ENCODE results near the gene CFAP157. TPM values are rescaled to one million over a fixed set of nuclear protein-coding genes. Genes with fewer than 3 reads are reported as not detected.

The CFAP157 gene
- total and polyA plus RNA-seq, 2 donors (not counting 3 experiments of a cell fraction or from before 2014, with no cell fraction given): 0.03 TPM; not detected in 1

DNA sequence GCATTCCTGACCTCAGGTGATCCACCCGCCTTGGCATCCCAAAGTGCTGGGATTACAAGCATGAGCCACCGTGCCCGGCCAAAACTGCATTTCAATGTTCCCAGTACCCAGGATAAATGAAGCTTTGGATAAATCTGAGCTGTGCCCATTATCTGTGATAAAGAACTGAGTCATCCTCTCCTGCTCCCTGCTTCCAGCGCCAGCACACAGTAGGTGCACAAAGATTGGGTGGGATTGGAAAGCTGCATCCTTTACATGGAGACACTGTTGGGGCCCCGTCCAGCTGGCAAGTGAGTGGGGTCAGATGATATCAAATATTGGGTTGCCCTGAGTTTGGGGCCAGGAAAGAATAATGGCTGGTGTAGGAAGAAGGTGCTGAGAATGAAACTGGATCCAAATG lies 54.3 kb downstream of the CFAP157 start:
- Histone ChIP-seq H3K9ac (replicated peaks; ENCODE audit: extremely low read depth, insufficient read depth, low read length) (peak overlapping the region; percentile 70), H2AFZ (ENCODE audit: low read depth, low read length) (no peak overlapping the region), H3K79me2 (ENCODE audit: control insufficient read depth, insufficient read depth, low read length) (peaks cover 37% of the 10 kb centered on the region), H3K4me1 (ENCODE audit: control insufficient read depth, extremely low read depth, insufficient read depth, low read length) (peaks cover 53% of the 10 kb centered on the region), H3K9me3 (replicated peaks; ENCODE audit: control insufficient read depth, insufficient read depth, low read length) (no peaks in the 10 kb centered on the region), H3K36me3 (ENCODE audit: control insufficient read depth in 2 of 2, extremely low read depth in 1 of 2, insufficient read depth in 2 of 2, low read length in 2 of 2) (peaks cover 7 to 24% of the 10 kb centered on the region in 2 experiments), H3K27me3 (ENCODE audit: control insufficient read depth in 2 of 2, insufficient read depth in 2 of 2, low read length in 2 of 2) (no peaks in the 10 kb centered on the region), H4K20me1 (replicated peaks; ENCODE audit: control insufficient read depth, extremely low read depth, insufficient read depth, low read length) (no peaks in the 10 kb centered on the region), H3K9me1 (replicated peaks; ENCODE audit: control insufficient read depth, extremely low read depth, insufficient read depth, low read length) (no peaks in the 10 kb centered on the region), H3K4me3 (replicated peaks in 1 of 3; ENCODE audit: insufficient read depth in 1 of 3, low read depth in 1 of 3, low read length in 3 of 3) (no peak overlapping the region), H3K4me2 (ENCODE audit: insufficient read depth, low read length) (peak overlapping the region; percentile 4), H3K27ac (ENCODE audit: insufficient read depth, low read depth, low read length) (peak overlapping the region; percentile 95)
- DNase-seq (ENCODE audit: low read depth, low spot score): no peak
- POLR2A ChIA-PET: interaction anchor here (3.0 kb wide), 1 partner anchor 10 kb away, joined by 18 read pairs; no protein-coding TSS in a partner anchor
- dilution Hi-C loops (cut with MboI; ENCODE audit: extremely low pct_ligation_motif_present, low sequenced_read_pairs): no loop called here
- no peak for FAIRE-seq
- TF ChIP-seq, protein P1, sequence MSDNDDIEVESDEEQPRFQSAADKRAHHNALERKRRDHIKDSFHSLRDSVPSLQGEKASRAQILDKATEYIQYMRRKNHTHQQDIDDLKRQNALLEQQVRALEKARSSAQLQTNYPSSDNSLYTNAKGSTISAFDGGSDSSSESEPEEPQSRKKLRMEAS (IDR thresholded peaks at IDR 0.05; ENCODE audit: insufficient read depth, insufficient read length): no peak
- TF ChIP-seq POLR2A (IDR thresholded peaks at IDR 0.05; ENCODE audit: low read depth, low read length) (no peak), MYC (IDR thresholded peaks at IDR 0.05; ENCODE audit: low read depth, low read length) (no peak), EZH2 (IDR thresholded peaks at IDR 0.05; ENCODE audit: borderline replicate concordance, low read depth, low read length, severe bottlenecking) (no peak), POLR2AphosphoS5 (IDR thresholded peaks at IDR 0.05; ENCODE audit: insufficient read depth, low read depth, low read length) (no peak), GATA2 (IDR thresholded peaks at IDR 0.05; ENCODE audit: insufficient read depth, insufficient read length, low read depth, low read length) (no peak), JUN (IDR thresholded peaks at IDR 0.05; ENCODE audit: borderline replicate concordance, insufficient read depth, insufficient read length, low read depth) (no peak), FOS (IDR thresholded peaks at IDR 0.05; ENCODE audit: borderline replicate concordance, insufficient read depth, low read length) (no peak)
- TF ChIP-seq, protein P2, sequence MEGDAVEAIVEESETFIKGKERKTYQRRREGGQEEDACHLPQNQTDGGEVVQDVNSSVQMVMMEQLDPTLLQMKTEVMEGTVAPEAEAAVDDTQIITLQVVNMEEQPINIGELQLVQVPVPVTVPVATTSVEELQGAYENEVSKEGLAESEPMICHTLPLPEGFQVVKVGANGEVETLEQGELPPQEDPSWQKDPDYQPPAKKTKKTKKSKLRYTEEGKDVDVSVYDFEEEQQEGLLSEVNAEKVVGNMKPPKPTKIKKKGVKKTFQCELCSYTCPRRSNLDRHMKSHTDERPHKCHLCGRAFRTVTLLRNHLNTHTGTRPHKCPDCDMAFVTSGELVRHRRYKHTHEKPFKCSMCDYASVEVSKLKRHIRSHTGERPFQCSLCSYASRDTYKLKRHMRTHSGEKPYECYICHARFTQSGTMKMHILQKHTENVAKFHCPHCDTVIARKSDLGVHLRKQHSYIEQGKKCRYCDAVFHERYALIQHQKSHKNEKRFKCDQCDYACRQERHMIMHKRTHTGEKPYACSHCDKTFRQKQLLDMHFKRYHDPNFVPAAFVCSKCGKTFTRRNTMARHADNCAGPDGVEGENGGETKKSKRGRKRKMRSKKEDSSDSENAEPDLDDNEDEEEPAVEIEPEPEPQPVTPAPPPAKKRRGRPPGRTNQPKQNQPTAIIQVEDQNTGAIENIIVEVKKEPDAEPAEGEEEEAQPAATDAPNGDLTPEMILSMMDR (IDR thresholded peaks at IDR 0.05; ENCODE audit: extremely low read depth in 1 of 2, insufficient read depth in 1 of 2, low read depth in 1 of 2, low read length in 2 of 2): no peak
- BruUV-seq (replicated peaks): TSS peak; percentile 5
- CTCF ChIA-PET: interaction anchor here (0.7 to 11.3 kb wide), 6 partner anchors 9 to 109 kb away, joined by 3 to 167 read pairs (median 4); partner anchors contain the start of genes CDK9, SH2D3C and TOR2A
- intact Hi-C loops (cut with micrococcal nuclease): no loop called here

Data from endothelial cell of umbilical vein (primary cell).